ENCODE measurements around the gene SNX4.
"Not testable (repeated sequence)": the region's sequence is repeated elsewhere in the genome, so short reads cannot be mapped to it uniquely, and the experiment has no call there.

Gene SNX4

DNA sequence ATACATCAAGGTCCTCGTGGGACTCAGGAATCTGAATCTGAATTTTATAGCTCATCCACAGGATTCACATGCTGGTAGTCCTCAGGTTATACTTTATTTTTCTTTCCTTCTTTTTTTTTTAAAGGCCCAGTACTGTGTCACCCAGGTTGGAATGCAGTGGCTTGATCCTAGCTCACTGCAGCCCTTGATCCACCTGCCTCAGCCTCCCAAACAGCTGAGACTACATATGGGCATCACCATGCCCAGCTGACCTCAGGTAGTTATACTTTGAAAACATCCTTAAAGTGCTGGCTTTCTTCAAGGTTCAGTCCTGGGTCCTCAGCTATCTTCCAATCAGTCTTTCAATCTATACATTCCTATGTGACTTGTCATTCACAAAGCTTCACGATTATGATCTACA lies 38.2 kb downstream of the SNX4 start:
- no peak overlapping the region for H3K4me3 ChIP-seq (ENCODE audit: low read depth, low read length)
- TF ChIP-seq, protein P1, sequence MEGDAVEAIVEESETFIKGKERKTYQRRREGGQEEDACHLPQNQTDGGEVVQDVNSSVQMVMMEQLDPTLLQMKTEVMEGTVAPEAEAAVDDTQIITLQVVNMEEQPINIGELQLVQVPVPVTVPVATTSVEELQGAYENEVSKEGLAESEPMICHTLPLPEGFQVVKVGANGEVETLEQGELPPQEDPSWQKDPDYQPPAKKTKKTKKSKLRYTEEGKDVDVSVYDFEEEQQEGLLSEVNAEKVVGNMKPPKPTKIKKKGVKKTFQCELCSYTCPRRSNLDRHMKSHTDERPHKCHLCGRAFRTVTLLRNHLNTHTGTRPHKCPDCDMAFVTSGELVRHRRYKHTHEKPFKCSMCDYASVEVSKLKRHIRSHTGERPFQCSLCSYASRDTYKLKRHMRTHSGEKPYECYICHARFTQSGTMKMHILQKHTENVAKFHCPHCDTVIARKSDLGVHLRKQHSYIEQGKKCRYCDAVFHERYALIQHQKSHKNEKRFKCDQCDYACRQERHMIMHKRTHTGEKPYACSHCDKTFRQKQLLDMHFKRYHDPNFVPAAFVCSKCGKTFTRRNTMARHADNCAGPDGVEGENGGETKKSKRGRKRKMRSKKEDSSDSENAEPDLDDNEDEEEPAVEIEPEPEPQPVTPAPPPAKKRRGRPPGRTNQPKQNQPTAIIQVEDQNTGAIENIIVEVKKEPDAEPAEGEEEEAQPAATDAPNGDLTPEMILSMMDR (IDR thresholded peaks at IDR 0.05; ENCODE audit: low read depth, low read length) = no peak

DNA sequence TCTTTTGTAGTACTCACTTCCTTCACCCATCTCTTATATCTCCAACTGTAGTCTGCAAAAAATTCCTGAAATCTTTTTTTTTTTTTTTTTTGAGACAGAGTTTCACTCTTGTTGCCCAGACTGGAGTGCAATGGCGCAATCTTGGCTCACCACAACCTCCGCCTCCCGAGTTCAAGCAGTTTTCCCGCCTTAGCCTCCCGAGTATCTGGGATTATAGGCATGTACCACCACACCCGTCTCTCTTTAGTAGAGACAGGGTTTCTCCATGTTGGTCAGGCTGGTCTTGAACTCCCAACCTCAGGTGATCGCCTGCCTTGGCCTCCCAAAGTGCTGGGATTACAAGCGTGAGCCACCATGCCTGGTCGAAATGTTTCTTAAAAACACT lies 38.6 kb downstream of the SNX4 start:
- H3K4me3 ChIP-seq (ENCODE audit: low read depth, low read length) = not testable (repeated sequence)

DNA sequence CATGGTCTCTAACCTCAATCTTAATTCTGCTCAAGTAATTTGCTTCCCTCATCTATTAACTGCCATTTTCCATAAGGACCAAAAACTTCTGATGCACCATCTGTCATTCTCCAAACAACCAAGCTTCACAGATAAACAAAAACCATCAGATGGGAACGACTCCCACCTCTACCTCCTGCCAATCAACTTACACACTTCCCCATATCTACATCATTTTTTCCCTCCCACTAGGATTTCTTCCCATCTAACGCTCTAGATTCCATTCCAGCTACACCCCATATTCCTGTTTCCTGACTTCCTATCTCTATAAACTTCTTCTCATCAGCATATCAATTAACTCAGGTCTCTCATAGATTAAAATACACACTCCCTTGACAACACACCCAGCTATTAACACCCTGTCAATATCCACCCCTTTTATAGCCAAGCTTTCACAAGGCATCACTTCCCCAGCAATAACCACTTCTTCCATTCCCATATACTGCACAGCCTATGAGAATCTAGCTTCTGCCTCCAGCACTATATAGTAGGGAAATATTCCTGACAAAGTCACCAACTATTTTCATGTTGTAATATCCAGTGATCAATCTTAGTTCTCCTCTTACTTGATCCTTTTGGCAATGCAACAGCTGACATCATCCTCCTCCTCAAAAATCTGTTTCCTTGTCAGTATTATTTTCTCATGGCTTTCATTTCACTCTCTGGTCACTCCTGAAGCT lies 39.2 kb downstream of the SNX4 start:
- no peak overlapping the region for H3K4me3 ChIP-seq (ENCODE audit: low read depth, low read length)
- TF ChIP-seq, protein P1 (IDR thresholded peaks at IDR 0.05; ENCODE audit: low read depth, low read length) = no peak

DNA sequence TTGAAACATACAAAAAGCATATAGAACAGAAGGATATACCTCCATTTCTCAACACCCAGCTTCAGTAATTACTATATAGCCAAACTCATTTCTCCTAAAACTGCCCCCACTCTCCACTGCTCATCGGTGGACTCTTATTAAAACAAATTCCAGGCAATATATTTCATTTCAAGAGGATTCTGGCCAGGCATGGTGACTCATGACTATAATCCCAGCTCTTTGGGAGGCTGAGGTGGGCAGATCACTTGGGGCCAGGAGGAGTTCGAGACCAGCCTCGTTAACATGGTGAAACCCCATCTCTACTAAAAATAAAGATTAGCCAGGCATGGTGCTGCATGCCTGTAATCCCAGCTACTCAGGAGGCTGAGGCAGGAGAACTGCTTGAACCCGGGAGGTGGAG lies 40.9 kb downstream of the SNX4 start:
- TF ChIP-seq, protein P1 (IDR thresholded peaks at IDR 0.05; ENCODE audit: low read depth, low read length) = no peak
- H3K4me3 ChIP-seq (ENCODE audit: low read depth, low read length) = no peak overlapping the region

DNA sequence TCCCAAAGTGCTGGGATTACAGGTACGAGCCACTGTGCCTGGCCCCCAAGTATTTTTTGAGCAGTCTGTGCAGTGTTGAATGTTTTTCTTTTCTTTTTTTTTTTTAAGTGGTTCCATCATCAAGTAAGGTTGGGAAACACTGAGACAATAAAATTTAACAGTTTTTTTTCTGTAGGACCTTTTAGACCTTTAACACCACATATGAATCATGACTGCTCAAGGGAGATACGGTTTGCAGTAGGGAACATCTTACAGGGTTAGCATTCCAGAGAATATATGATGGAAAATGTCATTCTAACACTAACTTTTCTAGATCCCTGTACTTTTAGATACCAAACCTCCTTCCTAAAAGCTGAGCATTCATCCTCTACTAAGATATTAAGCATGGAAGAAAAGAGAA lies 41.7 kb downstream of the SNX4 start:
- H3K4me3 ChIP-seq (ENCODE audit: low read depth, low read length) = no peak overlapping the region
- TF ChIP-seq, protein P1 (IDR thresholded peaks at IDR 0.05; ENCODE audit: low read depth, low read length) = no peak

DNA sequence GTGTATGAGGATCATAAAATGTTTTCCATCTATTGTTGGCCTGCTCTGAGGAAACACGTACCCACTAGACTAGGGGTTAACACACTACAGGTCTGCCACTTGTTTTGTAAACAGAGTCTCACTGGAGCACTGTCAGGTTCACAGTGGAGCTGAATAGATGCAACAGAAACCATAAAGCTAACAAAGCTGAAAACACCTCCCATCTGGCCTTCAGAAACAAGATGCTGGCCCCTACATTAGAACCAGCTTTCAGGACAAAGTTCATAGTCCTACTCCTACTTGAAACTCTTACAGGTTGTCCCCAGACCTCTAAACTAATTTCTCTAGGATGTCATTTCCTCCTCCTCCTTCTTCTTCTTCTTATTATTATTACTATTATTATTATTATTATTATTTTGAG lies 42.3 kb downstream of the SNX4 start:
- TF ChIP-seq, protein P1 (IDR thresholded peaks at IDR 0.05; ENCODE audit: low read depth, low read length) = no peak
- no peak overlapping the region for H3K4me3 ChIP-seq (ENCODE audit: low read depth, low read length)

DNA sequence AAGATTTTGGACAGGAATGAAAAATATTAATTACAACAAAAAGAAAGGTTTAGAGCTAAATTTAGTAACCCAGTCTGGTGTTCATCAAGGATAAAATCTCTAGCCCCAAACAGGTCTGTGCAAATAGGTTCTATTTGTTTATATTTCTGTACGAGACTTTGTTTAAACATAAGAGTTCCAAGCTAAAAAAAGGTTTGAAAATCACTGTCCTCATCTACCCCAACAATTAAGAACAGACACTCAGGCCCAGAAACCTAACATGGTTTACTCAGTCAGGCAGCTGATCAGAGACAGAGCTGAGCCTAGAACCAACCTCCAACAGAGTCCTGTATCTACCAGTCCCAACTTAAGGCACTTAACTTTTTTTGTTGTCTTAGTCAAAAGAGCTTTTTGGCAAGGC lies 49.3 kb downstream of the SNX4 start:
- TF ChIP-seq, protein P1 (IDR thresholded peaks at IDR 0.05; ENCODE audit: low read depth, low read length) = no peak
- no peak overlapping the region for H3K4me3 ChIP-seq (ENCODE audit: low read depth, low read length)

DNA sequence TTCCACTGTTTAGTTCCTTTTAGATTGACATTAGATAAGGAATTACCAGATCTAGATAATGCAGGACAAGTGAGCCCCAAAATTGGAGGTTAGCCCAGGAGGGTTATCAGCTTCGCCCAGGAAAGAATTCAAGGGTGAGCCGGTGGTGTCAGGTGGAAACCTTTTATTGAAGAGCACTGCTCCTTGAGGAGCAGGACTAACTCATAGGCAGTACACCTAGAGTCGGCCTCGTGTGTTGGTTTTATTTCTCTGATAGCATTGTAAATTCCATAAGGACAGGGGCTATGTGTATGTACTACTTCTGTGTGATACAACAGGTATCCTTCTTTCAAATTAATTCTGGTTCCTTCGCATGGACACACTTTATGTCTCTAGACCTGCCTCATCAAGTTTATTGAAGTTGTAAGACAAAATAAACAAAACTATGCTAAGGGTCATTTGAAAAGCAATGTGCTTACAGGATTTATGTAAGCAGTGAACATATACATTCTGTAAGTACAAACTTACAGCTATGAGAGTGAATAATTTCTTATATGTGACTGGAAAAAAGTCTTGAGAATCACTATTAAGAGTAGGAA lies 57.2 kb downstream of the SNX4 start:
- no peak overlapping the region for H3K4me3 ChIP-seq (ENCODE audit: low read depth, low read length)
- TF ChIP-seq, protein P1 (IDR thresholded peaks at IDR 0.05; ENCODE audit: low read depth, low read length) = no peak

Measured in WI38 (cell line).